SK-N-SH treated with all-trans-retinoic acid at 6 μM for 48 hours (cell line): ENCODE measurements around the gene GNPAT.

Source experiments
- BACH2 ChIP-seq: fragments of 250-450 bp; sonication (Bioruptor Pico); IDR thresholded peaks from 2 replicates; pipeline ENCODE4 v1.9.0; 2021; ENCODE audit warnings: mild to moderate bottlenecking, borderline replicate concordance
- CSRNP3 ChIP-seq: fragments of 250-450 bp; sonication (Bioruptor Pico); IDR thresholded peaks from 2 replicates; pipeline ENCODE4 v1.5.1; 2021; ENCODE audit warnings: mild to moderate bottlenecking, moderate library complexity
- PATZ1 ChIP-seq: fragments of 250-450 bp; sonication (Bioruptor Pico); IDR thresholded peaks from 2 replicates; pipeline ENCODE4 v1.8.0; 2020; ENCODE audit warnings: mild to moderate bottlenecking, moderate library complexity, borderline replicate concordance
- ZNF70 ChIP-seq: fragments of 450-650 bp; formaldehyde crosslinking; IDR thresholded peaks from 2 replicates; pipeline ENCODE4 v1.5.0; 2020; ENCODE audit warnings: mild to moderate bottlenecking, moderate library complexity

- TF ChIP-seq ZNF70 (CRISPR knock-in tag) (no peak), BACH2 (CRISPR knock-in tag) (no peak), PATZ1 (CRISPR knock-in tag) (no peak), CSRNP3 (CRISPR knock-in tag) (no peak)
These were observed 7.1 kb upstream of the GNPAT start for GRCh38 chr1:231233735-231234417.
